Cardiac muscle cell (in vitro differentiated cells and primary cell): ENCODE results near the gene ZNF789. TPM values are rescaled to one million over a fixed set of nuclear protein-coding genes. Genes with fewer than 3 reads are reported as not detected.

Source experiments
- DNase-seq, 2 donors: peaks; one replicate each; pipeline versions ENCODE4 v3.0.0 to v3.0.0-alpha.2; 2010 to 2017; ENCODE audit warnings: low read depth in 1 of 2, low spot score in 1 of 2
- H3K27ac ChIP-seq: fragments of 200-600 bp; sonication (generic); 2 replicates; pipeline ENCODE4 v1.5.1; 2016
- H3K27me3 ChIP-seq: fragments of 200-600 bp; sonication (generic); 2 replicates; pipeline ENCODE4 v1.6.0; 2016; ENCODE audit warnings: control low read depth
- H3K36me3 ChIP-seq: fragments of 200-600 bp; sonication (generic); 2 replicates; pipeline ENCODE4 v1.5.1; 2016; ENCODE audit warnings: control low read depth
- H3K4me1 ChIP-seq: fragments of 200-600 bp; sonication (generic); 2 replicates; pipeline ENCODE4 v1.8.1; 2017; ENCODE audit warnings: low read depth, mild to moderate bottlenecking, mixed run types
- H3K4me3 ChIP-seq: fragments of 200-600 bp; sonication (generic); 2 replicates; pipeline ENCODE4 v1.5.1; 2016; ENCODE audit warnings: mild to moderate bottlenecking
- H3K9me3 ChIP-seq: fragments of 200-600 bp; sonication (generic); 2 replicates; pipeline ENCODE4 v1.5.1; 2017; ENCODE audit warnings: low read depth, mild to moderate bottlenecking, control low read depth
- CTCF ChIP-seq: IDR thresholded peaks from 2 replicates; pipeline ENCODE4 v1.5.1; 2012; ENCODE audit warnings: low read depth, mild to moderate bottlenecking, low read length
- polyA plus RNA-seq: library from polyadenylated mRNA; unstranded; fragments of >200 nt; fragmentation: Nextera tagmentation; extraction: Ambion mirVana; gene quantifications from 2 replicates; pipeline ENCODE4 v1.2.1, GENCODE V29; 2016
- total RNA-seq: library from RNA; depleted of rRNA; stranded (reverse); fragments of >200 nt; gene quantifications from 2 replicates; pipeline ENCODE4 v1.2.3, GENCODE V29; 2016

ZNF789 gene
- total and polyA plus RNA-seq, 2 experiments from 2014 or later = 9.0 to 15.3 TPM

- Histone ChIP-seq H3K27me3 (no peaks in the 10 kb centered on the region), H3K4me1 (peaks cover 8% of the 10 kb centered on the region), H3K4me3 (no peak overlapping the region), H3K27ac (peak overlapping the region; percentile 30), H3K9me3 (no peaks in the 10 kb centered on the region), H3K36me3 (peaks cover 19% of the 10 kb centered on the region)
- no peak for DNase-seq
- TF ChIP-seq CTCF = no peak
Observed at GRCh38 chr7:99460651-99461050, 12.0 kb upstream of the ZNF789 start.

- no peaks in the 10 kb centered on the region for H3K9me3 ChIP-seq
- no peaks in the 10 kb centered on the region for H3K27me3 ChIP-seq
- peaks cover 19% of the 10 kb centered on the region for H3K36me3 ChIP-seq
- H3K27ac ChIP-seq = peak overlapping the region; percentile 16
- H3K4me1 ChIP-seq = peaks cover 8% of the 10 kb centered on the region
- no peak for TF ChIP-seq CTCF
- no peak for DNase-seq
- no peak overlapping the region for H3K4me3 ChIP-seq
Observed at GRCh38 chr7:99461221-99461620, 11.5 kb upstream of the ZNF789 start.

GRCh38 chr7:99465421-99465768 lies 7.3 kb upstream of the ZNF789 start:
- H3K27ac ChIP-seq = peak overlapping the region; percentile 94
- DNase-seq = no peak

GRCh38 chr7:99468336-99468918 lies 4.3 kb upstream of the ZNF789 start:
- DNase-seq = no peak
- TF ChIP-seq CTCF = no peak
- H3K27ac ChIP-seq = no peak overlapping the region

More at GRCh38 chr7:99465421-99465768, 7.3 kb upstream of the ZNF789 start:
- Histone ChIP-seq H3K9me3 (no peaks in the 10 kb centered on the region), H3K27me3 (no peaks in the 10 kb centered on the region), H3K4me1 (peaks cover 8% of the 10 kb centered on the region), H3K36me3 (no peaks in the 10 kb centered on the region), H3K4me3 (peak overlapping the region; percentile 58)
- no peak for TF ChIP-seq CTCF

GRCh38 chr7:99469381-99470065 lies 3.2 kb upstream of the ZNF789 start:
- H3K9me3 ChIP-seq = no peaks in the 10 kb centered on the region
- no peaks in the 10 kb centered on the region for H3K36me3 ChIP-seq
- no peak overlapping the region for H3K4me3 ChIP-seq
- no peak overlapping the region for H3K27ac ChIP-seq
- no peak for DNase-seq
- no peak for TF ChIP-seq CTCF
- no peaks in the 10 kb centered on the region for H3K27me3 ChIP-seq
- peaks cover 11% of the 10 kb centered on the region for H3K4me1 ChIP-seq

More at GRCh38 chr7:99468336-99468918, 4.3 kb upstream of the ZNF789 start:
- Histone ChIP-seq H3K4me3 (no peak overlapping the region), H3K4me1 (peaks cover 7% of the 10 kb centered on the region), H3K9me3 (no peaks in the 10 kb centered on the region), H3K36me3 (no peaks in the 10 kb centered on the region), H3K27me3 (no peaks in the 10 kb centered on the region)
